GM12801 (cell line): ENCODE measurements around the gene RER1.

Experiments used
- CTCF ChIP-seq: IDR thresholded peaks from one replicate; pipeline ENCODE4 v1.5.1; 2011; ENCODE audit warnings: control low read depth; ENCODE audit not compliant: insufficient read length; ENCODE audit errors: extremely low read depth

RER1 gene

GRCh38 chr1:2451741-2452140 is 60.1 kb downstream of the RER1 start:
- TF ChIP-seq CTCF = no peak

GRCh38 chr1:2452201-2452931 is 60.7 kb downstream of the RER1 start:
- TF ChIP-seq CTCF = no peak

- no peak for TF ChIP-seq CTCF
Measured at GRCh38 chr1:2452932-2453315, 61.3 kb downstream of the RER1 start.

GRCh38 chr1:2454227-2454626 is 62.6 kb downstream of the RER1 start:
- TF ChIP-seq CTCF = no peak
